ENCODE measurements around the gene EMC6. TPM values are rescaled to one million over a fixed set of nuclear protein-coding genes. Genes with fewer than 3 reads are reported as not detected.

Gene EMC6
- total and polyA plus RNA-seq, 2 of the 13 experiments (the other 11 are each of a cell fraction or from before 2014, with no cell fraction given): 45.1 to 47.7 TPM

GRCh38 chr17:3636154-3636907, 32.3 kb upstream of the EMC6 start, which contains the start of the genes CTNS and SHPK (continued):
- TF ChIP-seq ZNF20 (CRISPR knock-in tag; IDR thresholded peaks at IDR 0.05): no peak
- no peak for TF ChIP-seq ZNF354B (CRISPR knock-in tag; IDR thresholded peaks at IDR 0.05)
- TF ChIP-seq GATAD1 (CRISPR knock-in tag; IDR thresholded peaks at IDR 0.05): peak; percentile 95
- peak; percentile 89 for TF ChIP-seq RBFOX2 (IDR thresholded peaks at IDR 0.05; ENCODE audit: low read depth, low read length)
- peak; percentile 80; the same call in 1 of the 2 replicates for TF ChIP-seq TFDP1 (CRISPR knock-in tag; IDR thresholded peaks at IDR 0.05; ENCODE audit: borderline replicate concordance)
- TF ChIP-seq PHF21A (CRISPR knock-in tag; IDR thresholded peaks at IDR 0.05): peak; percentile 59; the same call in 1 of the 2 replicates
- TF ChIP-seq ZNF280D (CRISPR knock-in tag; IDR thresholded peaks at IDR 0.05): peak; percentile 33; the same call in 1 of the 2 replicates
- peak; percentile 17; the same call in 1 of the 2 replicates for TF ChIP-seq HOXA3 (CRISPR knock-in tag; IDR thresholded peaks at IDR 0.05)
- TF ChIP-seq ZFX (CRISPR knock-in tag; IDR thresholded peaks at IDR 0.05; ENCODE audit: low read depth): no peak
- TF ChIP-seq ZNF724P (CRISPR knock-in tag; IDR thresholded peaks at IDR 0.05; ENCODE audit: borderline replicate concordance): 0 out of 2 replicates have a peak, but pooled peaks have one; percentile 41
- no peak for TF ChIP-seq BCL3 (CRISPR knock-in tag; IDR thresholded peaks at IDR 0.05)
- TF ChIP-seq REPIN1 (CRISPR knock-in tag; IDR thresholded peaks at IDR 0.05; ENCODE audit: borderline replicate concordance, low read depth): 0 out of 2 replicates have a peak, but pooled peaks have one; percentile 22
- no peak for TF ChIP-seq FOXP1 (IDR thresholded peaks at IDR 0.05)
- 0 out of 2 replicates have a peak, but pooled peaks have one; percentile 0 for TF ChIP-seq FOXP1 (CRISPR knock-in tag; IDR thresholded peaks at IDR 0.05)
- no peak; the same call in 1 of the 2 replicates for TF ChIP-seq ZBTB7B (CRISPR knock-in tag; IDR thresholded peaks at IDR 0.05)
- no peak for TF ChIP-seq ZNF225 (CRISPR knock-in tag; IDR thresholded peaks at IDR 0.05)
- TF ChIP-seq SMARCC2 (IDR thresholded peaks at IDR 0.05): no peak
- TF ChIP-seq LCORL (IDR thresholded peaks at IDR 0.05): no peak
- TF ChIP-seq LCORL (CRISPR knock-in tag; IDR thresholded peaks at IDR 0.05): no peak
- peak; percentile 62; the same call in 1 of the 2 replicates for TF ChIP-seq SALL2 (CRISPR knock-in tag; IDR thresholded peaks at IDR 0.05)
- TF ChIP-seq PBX2 (CRISPR knock-in tag; IDR thresholded peaks at IDR 0.05): peak; percentile 87
- TF ChIP-seq ZNF710 (CRISPR knock-in tag; IDR thresholded peaks at IDR 0.05; ENCODE audit: borderline replicate concordance): 0 out of 2 replicates have a peak, but pooled peaks have one; percentile 13

Data from HepG2 (cell line).